A204.1 (cell line): Measurements from ENCODE around the gene MILR1.
"Not testable (repeated sequence)": the region's sequence is repeated elsewhere in the genome, so short reads cannot be mapped to it uniquely, and the experiment has no call there.

Source experiments
- FAIRE-seq: peaks from 2 replicates; lab custom pipeline; 2012; peaks lifted over from hg19 to GRCh38; lab: Jason Lieb, UNC

MILR1 gene

DNA sequence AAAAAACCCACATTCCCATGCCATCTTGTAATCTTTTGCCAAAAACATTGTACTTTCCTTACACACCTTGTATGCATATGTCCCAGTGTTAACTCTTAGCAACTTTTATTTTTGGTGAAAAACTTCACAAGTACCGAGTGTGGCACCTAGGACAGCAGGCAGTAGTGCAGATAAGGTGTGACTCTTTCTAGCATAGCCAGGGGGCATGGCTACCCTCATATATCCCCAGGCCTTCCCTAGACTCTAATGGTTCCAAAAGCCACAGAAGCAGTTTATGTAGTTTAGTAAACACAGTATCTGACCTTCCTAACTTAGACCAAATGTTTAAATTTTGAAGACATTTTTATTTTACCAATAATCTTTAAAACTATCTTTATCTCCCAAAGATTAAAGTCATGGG is 20.5 kb upstream of the MILR1 start:
- FAIRE-seq: no peak

DNA sequence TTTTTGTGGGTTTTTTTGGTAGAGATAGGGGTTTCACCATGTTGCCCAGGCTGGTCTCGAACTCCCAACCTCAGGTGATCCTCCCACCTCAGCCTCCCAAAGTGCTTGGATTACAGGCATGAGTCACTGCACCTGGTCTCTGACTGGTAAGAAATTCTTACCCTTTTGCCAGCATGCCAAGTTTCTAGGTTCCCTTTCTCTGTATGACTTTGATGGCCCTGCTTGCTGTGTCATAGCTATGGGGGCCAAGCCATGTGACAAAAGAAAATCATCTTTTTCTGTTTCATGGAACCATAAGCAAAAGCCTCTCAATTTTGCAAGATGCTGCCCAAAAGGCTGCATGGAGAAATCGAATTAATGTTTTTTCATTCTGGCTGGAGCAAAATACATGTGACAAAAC is 18.9 kb upstream of the MILR1 start:
- FAIRE-seq: not testable (repeated sequence)

DNA sequence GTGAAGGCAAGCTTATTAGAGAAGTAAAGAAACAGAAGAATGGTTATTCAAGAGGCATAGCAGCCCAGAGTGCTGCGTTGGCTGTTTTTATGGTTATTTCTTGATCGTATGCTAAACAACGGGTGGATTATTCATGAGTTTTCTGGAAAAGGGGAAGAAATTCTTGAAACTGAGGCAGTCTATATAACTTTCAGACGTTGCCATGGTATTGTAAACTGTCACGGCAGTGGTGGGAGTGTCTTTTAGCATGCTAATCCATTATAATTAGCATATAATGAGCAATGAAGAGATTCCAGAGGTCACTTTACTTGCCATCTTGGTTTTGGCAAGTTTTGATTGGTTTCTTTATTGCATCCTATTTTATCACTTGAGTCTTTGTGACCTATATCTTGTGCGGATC is 17.4 kb upstream of the MILR1 start:
- FAIRE-seq: no peak

DNA sequence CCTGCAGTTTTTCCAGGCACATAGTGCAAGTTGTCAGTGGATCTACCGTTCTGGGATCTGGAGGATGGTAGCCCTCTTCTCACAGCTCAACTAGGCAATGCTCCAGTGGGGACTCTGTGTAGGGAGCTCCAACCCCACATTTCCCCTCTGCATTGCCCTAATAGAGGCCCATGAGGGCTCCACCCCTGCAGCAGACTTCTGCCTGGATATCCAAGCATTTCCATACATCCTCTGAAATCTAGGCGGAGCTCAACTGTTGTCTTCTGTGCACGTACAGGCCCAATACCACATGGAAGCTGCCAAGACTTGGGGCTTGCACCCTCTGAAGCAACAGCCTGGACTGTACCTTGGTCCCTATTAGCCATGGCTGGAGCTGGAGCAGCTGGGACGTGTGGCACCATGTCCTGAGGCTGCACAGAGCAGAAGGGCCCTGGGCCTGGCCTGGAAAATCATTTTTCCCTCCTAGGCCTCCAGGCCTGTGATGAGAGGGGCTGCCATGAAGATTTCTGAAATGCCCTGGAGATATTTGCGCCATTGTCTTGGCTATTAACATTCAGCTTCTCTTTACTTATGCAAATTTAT is 10.9 kb upstream of the MILR1 start:
- FAIRE-seq: no peak

DNA sequence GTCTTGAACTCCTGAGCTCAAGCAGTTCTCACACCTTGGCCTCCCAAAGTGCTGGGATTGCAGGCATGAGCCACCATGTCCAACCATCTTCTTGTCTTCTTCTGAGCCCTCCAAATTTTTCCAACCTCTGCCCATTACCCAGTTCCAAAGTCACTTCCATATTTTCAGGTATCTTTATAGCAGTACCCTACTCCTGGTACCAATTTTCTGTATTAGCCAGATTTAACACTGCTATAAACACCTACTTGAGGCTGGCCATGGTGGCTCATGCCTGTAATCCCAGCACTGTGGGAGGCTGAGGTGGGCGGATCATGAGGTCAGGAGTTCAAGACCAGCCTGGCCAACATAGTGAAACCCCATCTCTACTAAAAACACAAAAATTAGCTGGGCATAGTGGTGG is 9.4 kb upstream of the MILR1 start:
- not testable (repeated sequence) for FAIRE-seq

DNA sequence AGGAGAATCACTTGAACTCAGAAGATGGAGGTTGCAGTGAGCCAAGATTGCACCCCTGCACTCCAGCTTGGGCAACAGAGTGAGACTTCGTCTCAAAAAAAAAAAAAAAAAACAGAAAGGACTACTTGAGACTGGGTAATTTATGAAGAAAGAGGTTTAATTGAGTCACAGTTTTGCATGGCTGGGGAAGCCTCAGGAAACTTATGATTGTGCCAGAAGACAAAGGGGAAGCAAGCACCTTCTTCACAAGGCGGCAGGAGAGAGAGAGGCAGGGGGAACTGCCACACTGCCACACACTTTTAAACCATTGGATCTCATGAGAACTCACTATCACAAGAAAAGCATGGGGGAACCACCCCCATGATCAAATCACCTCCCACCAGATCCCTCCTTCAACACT is 9.0 kb upstream of the MILR1 start:
- no peak for FAIRE-seq

DNA sequence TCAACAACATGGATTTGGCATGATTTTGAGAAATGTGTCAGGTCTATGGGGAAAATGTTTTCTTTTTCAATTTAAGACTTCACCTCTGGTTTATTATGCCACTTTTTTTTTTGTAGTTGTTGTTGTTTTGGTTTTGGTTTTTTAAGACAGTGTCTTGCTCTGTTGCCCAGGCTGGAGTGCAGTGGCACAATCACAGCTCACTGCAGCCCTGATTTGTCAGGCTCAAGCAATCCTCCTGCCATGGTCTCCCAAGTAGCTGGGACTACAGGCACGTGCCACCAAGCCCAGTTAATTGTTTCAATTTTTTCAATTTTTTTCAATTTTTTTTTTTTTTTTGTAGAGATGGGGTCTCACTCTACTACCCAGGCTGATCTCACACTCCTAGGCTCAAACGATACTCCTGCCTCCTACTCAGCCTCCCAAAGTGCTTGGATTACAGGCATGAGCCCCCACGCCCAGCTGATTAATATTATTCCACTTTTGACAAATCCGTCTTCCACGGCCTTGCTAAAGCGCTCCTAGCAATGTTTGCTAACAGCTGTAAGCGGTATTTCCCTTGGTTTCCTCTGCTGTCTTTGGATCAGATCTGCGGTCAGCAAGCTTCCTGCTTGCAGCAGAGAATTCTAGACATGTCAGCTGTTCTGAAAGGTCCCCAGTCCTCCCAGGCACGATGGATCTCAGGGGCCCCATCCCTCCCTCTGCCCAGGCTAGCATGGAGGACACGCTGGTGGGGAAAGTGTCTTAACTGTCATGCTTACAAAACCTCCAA is 7.0 kb upstream of the MILR1 start:
- FAIRE-seq: no peak

DNA sequence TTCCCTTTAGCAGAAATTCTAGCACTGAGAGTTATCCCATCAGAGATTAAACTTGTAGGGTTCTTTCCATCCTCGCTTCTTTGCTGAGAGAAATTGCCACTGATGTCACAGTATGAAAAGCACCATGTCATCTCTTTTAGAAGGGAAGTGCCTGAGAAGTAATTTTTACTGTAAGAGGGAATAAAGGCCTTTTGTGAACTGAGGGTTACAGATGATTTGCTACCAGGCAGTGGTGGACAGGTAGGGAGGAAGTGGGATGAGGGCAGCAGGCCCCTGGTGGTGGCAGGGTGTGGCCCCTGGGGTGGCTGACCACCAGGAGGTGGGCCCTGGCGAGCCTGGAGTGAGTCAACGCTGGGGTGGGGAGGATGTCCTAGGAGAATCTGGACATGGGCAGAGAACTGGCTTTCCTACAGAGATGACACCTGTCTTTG is 6.4 kb upstream of the MILR1 start:
- FAIRE-seq: no peak

DNA sequence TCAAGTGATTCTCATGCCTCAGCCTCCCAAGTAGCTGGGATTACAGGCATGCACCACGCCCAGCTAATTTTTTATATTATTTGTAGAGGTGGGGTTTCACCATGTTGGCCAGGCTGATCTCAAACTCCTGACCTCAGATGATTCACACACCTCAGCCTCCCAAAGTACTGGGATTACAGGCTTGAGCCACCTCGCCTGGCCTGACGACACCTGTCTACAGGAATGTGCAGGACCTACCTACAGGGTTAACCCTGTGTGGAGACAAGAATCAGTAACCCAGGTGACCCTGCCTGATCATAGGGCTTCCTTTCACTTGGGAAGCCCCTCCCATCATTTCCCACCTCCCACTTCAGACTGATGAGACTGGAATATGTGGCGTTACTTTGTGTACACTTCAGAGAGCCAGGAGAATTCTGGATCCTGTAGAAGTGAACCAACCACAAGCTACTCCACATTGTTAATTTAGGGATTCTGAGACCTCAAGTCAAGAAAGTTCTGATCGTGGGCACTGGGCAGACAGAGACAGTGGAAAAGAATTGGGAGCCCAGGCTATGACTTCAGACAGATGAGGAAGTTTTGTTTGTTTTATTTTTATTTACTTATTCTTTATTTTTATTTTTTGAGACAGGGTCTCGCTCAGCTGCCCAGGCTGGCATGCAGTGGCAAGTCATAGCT is 5.7 kb upstream of the MILR1 start:
- no peak for FAIRE-seq

DNA sequence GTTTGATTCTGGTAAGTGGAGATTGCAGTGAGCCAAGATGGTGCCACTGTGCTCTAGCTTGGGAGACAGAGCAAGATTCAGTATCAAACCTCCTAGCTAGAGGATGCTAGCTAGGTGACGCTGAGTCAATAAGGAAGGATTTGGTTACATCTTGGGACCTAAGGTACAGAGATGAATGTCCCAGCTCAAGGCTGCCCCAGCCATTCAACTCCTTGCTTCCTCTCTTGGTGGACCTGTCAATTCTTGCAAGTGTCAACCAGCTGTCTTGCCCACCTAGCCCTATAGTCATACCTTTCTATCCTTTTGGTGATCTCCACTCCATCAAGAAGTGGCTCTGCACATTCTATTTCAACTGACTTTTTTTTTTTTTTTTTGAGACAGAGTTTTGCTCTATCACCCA is 1.4 kb upstream of the MILR1 start:
- FAIRE-seq: no peak

DNA sequence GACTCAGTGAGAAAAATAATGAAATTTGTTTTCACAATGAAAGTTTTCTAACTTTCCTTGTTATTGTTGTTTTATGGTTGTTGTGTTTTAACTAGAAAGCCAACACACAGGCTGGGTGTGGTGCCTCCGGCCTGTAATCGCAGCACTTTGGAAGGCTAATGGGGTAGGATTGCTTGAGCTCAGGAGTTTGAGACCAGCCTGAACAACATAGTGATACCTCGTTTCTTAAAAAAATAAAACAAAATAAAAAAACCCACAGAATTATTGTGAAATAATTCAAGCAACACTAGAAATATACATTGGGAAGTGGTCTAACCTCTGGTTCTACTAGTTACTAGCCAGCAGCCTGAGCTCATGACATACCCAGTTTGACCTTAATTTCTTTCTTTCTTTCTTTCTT is 630 bp downstream of the MILR1 start:
- no peak for FAIRE-seq

DNA sequence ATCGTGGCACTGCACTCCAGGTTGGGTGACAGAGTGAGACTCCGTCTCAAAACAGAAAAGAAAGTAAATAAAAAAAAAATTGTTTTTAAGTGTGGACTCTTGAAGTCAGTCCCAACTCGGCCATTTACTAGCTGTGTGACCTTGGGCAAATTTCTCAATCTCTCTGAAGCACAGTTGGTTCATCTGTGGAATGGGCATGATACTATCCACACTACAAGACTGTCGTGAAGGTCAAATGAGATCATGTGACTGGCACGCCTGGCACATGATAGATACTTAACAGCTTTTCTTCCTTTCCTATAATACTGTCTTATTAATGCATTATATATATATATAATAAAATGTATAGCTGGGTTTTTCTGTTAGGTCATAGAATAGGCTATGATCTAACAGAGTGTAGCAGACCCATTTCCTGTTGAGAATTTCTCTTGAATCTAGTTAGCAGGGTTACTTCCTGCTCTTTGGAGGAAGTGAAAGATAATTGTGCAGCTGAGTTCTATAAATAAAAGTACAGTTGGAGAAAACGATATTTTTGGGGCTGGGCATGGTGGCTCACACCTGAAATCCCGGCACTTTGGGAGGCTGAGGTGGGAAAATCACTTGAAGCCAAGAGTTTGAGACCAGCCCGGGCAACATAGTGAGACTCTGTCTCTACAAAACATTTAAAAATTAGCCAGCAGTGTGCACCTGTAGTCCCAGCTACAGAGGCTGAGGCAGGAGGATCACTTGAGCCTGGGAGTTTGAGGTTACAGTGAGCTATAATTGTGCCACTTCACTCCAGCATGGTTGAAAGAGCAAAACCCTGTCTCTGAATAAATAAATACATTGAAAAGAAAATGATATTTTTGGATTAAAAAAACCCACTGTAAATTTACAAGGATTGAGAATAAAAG is 7.3 kb downstream of the MILR1 start:
- FAIRE-seq: no peak

DNA sequence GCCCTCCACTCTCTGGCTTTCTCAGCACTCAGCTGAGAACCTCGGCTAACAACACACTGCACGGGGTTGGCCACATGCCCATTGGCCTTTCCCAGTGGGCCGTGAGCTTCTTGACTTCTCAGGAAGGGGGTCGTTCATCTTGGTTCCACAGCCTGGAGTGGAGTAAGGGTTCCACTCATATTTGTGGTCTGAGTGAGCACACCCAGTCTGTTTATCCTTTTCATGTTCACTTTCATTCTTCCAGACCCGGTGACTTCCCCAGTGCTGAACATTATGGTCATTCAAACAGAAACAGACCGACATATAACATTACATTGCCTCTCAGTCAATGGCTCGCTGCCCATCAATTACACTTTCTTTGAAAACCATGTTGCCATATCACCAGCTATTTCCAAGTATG is 8.2 kb downstream of the MILR1 start:
- FAIRE-seq: no peak

DNA sequence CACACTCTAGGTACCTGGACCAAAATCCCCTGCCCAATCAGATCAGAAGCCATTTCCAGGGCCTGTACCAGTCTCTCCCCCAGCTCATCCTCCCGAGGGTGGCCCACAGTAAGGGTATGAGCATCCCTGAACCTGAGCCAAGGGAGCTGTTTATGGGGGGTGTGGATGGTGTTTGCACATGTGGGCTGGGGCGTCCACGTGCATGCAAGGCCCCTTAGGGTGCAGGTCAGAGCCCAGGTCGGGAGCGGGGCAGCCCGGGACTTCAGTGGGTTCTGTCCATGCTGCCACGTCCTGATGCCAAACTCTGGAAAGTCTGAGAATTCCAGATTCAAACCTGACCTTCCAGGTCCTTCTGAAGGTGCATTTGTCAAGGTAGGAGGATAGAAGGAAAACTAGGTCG is 9.8 kb downstream of the MILR1 start:
- no peak for FAIRE-seq

DNA sequence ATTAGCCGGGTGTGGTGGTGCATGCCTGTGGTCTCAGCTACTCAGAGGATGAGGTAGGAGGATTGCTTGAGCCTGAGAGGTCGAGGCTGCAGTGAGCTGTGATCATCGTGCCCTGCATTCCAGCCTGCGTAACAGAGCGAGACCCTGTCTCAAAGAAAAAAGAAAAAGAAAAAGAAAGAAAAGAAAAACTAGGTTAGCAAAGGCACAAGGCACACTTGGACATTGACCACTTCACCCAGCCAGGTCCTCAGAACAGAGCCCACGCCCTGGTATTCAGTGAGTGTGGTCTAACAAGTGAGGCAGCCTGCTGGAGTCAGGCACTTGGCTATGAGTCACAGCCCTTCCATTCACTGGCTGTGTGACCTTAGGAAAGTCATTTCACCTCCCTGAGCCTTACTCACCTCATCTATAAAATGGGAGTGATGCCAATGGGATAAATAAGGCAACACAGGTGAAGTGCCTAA is 10.4 kb downstream of the MILR1 start:
- FAIRE-seq: no peak

DNA sequence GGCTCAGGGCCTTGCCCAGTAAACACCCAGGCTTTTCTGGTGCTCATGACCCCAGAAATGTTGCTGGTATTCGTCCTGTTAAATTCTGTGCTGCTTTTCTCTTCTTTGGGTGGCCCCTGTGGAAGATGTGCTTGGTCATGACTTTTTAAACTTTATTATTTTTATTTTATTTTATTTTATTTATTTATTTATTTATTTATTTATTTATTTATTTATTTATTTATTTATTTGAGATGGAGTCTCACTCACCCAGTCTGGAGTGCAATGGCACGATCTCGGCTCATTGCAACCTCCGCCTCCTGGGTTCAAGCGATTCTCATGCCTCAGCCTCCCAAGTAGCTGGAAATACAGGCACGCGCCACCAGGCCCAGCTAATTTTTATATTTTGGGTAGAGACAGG is 10.9 kb downstream of the MILR1 start:
- not testable (repeated sequence) for FAIRE-seq

DNA sequence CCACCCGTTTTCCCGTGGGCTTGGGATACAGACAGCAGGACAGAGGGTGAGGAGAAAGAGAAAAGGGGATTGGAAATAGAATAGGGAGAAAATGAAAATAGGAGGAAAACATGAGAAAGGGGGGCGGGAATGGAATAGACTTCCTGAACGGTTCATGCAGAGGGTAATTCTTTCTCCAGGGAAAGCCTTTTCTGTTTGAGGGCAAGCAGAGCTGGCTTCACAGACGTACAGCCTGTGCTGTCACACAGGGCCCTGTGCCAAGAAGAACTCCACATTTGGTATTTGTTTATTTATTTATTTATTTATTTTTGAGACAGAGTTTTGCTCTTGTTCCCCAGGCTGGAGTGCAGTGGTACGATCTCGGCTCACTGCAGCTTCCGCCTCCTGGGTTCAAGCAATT is 12.0 kb downstream of the MILR1 start:
- no peak for FAIRE-seq

DNA sequence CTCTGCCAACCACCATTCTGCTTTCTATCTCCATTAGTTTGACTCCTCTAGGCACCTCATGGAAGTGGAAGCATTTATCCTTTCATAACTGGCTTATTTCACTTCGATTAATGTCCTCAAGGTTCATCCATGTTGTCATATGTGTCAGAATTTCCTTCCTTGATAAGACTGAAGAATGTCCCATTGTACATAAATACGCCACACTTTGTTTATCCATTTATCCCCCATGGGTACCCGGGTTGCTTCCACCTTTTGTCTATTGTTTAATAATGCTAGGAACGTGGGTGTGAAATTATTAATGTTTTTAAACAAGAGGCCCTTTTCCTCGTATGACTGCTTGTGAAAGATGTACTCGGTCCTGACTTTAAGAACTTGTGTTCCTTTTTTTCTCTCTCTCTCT is 12.9 kb downstream of the MILR1 start:
- FAIRE-seq: no peak

DNA sequence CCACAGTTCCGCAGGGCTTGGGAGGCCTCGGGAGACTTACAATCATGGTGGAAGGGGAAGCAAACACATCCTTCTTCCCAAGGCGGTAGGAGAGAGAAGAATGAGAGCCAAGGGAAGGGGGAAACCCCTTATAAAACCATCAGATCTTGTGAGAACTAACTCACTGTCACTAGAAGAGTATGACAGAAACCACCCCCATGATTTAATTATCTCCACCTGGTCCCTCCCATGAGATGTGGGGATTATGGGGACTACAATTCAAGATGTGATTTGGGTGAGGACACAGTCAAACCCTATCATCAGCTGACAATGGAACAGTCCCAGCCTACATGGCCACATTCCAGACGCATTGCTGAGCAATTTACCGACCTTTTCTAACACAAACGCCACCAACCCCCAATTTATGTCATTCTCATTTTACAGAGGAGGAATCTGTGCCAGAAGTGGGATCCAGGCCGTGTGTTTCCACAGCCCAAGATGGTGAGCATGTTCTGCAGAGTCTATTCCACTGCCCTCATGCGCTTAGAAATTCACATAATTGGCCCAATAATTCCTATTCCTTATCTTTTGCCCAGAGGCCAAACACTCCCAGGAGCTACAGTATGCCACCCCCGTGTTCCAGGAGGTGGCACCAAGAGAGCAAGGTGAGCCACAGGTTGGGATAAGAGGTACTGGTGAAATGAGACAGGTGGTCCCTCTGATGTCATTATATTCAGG is 17.3 kb downstream of the MILR1 start:
- FAIRE-seq: no peak

DNA sequence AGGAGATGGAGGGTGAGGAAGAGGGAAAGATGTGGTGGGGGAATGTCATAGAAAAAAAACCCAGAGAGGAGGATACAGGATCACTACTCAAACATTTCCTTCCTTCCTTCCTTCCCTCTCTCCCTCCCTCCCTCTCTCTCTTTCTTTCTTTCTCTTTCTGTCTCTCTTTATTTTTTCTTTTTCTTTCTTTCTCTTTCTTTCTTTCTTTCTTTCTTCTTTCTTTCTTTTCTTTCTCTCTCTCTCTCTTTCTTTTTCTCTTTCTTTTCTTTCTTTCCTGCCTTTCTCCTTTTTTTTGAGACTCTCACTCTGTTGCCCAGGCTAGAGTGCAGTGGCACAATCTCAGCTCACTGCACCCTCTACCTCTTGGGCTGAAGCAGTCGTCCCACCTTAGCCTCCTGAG is 17.9 kb downstream of the MILR1 start:
- FAIRE-seq: not testable (repeated sequence)

DNA sequence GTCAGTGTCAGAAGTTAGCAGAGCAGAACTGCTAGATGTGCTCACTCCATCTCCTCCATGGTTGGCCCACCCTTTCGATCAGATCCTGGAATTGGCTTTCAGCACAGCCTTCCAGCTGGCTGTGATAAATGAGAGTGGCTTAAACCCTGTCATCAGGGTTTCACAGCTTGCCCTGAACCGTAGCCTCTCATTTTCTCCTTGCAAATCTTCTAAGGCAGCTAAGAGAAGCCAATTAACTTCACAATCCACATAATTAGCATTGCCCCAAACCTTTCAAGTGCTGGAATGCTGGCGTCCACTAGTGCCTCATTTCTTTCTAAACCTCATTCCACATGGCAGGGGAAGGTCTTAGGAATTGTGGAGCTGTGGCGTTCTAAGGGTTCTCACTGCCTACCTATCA is 21.7 kb downstream of the MILR1 start:
- no peak for FAIRE-seq

DNA sequence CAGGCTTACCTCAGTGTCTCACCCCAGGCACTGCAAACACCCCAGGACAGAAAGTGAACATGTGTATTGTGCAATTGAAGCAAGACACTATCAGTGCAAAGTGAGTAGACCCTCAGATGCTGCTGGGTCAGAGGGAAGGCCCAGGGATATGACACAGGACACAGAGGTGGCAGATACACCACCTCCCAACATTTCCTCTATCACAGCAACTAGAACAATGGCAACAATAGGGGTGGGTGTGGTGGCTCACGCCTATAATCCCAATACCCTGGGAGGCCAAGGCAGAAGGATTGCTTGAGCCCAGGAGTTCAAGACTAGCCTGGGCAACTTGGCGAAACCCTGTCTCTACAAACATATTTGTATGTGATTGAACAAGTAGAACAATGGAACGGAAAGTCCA is 22.5 kb downstream of the MILR1 start:
- FAIRE-seq: no peak
